ENCODE measurements around the gene RELCH.

The RELCH gene

DNA sequence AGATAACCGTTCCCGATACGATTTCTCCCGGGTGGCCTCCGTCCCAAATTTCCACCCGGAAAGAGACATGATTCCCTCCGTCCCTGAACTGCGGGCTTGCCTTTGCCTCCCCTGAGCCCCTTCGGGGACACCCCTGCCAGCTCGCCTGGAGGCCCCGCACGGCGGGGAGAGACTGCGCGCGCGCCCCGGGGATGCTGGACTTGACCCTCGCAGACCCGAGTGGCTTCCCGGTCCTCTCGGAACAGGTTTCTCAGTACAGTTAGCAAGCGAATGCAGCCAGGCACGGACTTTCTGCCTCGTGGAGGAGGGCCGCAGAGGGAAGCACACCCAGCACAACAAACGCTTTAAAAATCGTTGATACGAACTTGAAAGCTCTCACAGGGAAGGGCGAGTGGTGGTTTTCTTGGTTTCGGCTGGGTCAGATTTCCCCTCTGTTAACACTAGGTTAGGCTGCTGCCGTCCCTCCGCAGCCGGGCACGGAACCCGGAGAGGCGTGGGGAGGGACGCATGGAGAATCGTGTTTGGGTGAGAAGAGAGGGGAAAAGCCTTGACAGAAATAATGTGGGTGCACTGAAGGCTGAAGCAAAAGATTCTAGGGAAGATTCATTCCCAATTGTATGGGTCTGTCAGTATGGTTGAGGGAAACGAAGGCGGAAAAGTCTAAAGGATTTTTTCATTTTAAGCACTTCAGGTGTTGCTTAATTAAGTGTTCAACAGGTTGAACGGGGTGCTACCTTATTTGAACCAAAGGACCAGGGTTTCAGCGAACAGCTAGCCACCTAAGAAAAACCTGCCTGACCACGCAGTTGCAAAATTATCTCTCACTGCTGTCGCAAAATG is 139.0 kb downstream of the RELCH start:
- DNase-seq, result peak in 1 of 2 donors; percentile 9

GRCh38 chr18:62326646-62327348 is 139.7 kb downstream of the RELCH start:
- no peak for DNase-seq

GRCh38 chr18:62327977-62328376 is 140.9 kb downstream of the RELCH start:
- DNase-seq, result no peak

GRCh38 chr18:62328586-62329525 is 141.8 kb downstream of the RELCH start:
- no peak for DNase-seq

DNA sequence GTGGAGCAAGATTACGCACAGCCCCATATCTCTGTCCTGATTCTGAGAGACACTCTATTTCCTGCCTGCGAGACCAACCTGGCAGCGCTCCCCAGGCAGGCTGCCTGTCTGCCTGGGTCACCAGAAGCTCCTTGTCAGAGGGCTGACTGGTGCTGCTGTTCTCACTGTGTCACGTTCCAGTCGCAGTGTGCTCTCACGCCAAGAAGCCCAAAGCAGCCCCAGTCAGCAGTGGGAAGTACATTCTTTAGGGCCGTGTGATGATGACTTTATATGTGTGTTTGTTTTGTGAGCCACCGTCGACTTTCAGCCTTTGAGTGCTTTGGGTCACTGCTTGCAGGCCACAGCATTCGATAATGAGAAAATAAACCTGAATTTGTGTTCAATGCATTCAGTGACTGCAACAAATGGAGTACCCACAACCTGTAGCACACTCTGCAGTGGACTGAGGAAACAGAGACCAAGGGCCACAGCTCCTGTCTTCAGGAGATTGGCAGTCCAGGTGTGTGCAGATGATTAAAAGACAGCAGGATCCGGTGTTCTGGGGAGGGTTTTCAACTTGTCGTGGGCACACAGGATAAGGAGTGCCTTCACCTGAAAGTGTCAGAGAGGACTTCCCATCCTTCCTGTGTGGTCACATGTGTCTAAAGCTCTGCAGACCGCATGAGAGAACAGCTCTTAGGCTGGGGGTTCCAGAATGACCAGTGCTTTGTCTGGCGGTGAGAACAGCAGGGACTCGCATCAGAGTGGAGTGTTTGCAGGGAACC is 142.8 kb downstream of the RELCH start:
- no peak for DNase-seq

GRCh38 chr18:62330650-62331049 is 143.6 kb downstream of the RELCH start:
- DNase-seq, result no peak

GRCh38 chr18:62331581-62332356 is 144.7 kb downstream of the RELCH start:
- no peak for DNase-seq

- DNase-seq, result no peak
These were observed 145.4 kb downstream of the RELCH start for GRCh38 chr18:62332431-62332830.

DNA sequence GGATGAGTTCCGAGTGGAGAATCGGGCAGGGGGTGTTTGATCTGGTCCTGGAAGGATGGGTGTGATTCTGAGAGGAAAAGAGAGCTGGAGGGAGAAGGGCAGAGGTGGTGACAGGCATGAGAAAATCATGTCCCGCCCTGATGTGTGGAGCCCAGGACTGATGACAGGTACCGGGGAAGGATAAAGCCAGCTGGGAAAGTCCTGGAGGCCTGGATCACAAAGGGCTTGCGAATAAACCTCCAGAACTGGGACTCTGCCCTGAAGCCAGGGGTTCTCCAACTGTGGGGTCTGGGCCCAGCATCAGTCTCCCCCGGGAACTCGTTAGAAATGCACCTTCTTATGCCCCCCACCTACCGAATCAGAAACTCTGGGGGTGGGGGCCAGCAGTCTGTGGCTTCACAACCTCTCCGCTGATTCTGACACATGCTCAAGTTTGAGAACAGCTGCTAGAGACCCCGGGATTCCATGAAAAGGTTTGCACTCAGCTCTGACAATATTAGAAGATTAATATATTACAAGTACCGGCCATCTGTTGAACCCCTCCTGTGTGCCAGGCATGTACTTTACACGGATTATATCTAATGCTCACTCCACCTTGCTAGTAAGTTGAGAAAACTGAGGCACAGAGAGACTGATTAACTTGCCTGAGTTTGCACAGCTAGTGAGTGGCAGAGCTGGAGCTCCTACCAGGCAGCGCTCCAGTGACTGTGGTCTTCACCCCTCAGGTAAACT is 146.1 kb downstream of the RELCH start:
- DNase-seq, result no peak

GRCh38 chr18:62334120-62334519 is 147.1 kb downstream of the RELCH start:
- no peak for DNase-seq

DNA sequence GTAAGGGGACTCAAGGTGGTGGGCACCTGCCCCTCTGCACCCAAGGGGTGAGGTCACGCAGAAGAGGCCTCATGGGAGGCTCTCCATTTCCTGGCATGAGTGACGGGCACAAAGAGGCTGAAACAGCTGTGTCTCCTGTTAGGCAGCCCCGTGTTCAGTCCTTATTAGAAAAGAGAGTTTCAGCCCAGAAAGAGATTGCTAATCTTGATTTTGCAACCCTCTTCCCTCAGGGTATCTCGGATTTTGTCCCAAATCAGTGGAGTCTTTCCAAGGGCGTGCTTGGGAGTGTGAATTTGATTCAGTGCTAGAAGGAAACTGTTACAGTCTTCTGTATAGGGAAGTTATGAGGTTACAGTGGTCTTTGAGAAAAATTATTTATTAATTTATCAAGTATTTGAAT is 148.4 kb downstream of the RELCH start:
- no peak for DNase-seq

DNA sequence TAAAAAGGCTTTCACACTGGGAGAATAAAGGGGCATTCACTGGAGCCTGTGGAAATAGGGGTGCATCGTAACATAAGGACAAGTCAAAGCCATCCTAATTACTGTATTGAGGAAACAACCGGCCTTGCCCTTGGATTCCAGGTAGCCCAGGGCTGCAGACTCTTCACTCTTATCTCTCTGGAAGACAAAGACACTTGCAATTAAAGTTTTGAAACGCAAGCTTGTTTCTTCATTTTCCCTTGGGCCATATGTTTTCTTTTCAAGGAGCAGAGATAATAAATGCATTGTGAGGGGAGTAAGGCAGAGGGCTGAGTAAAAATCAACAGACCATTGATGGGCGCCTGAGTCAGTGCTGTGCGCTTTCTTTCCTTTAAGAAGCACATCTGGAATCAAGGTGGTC is 149.6 kb downstream of the RELCH start:
- DNase-seq, result no peak

GRCh38 chr18:62337336-62337735 is 150.3 kb downstream of the RELCH start:
- no peak for DNase-seq

GRCh38 chr18:62338446-62339105 is 151.5 kb downstream of the RELCH start:
- DNase-seq, result no peak

GRCh38 chr18:62339106-62339988 is 152.3 kb downstream of the RELCH start:
- DNase-seq, result no peak

- no peak for DNase-seq
These were observed 153.9 kb downstream of the RELCH start for GRCh38 chr18:62340996-62341395.

GRCh38 chr18:62341473-62341872 is 154.4 kb downstream of the RELCH start:
- DNase-seq, result no peak

GRCh38 chr18:62342884-62343283 is 155.8 kb downstream of the RELCH start:
- DNase-seq, result no peak

DNA sequence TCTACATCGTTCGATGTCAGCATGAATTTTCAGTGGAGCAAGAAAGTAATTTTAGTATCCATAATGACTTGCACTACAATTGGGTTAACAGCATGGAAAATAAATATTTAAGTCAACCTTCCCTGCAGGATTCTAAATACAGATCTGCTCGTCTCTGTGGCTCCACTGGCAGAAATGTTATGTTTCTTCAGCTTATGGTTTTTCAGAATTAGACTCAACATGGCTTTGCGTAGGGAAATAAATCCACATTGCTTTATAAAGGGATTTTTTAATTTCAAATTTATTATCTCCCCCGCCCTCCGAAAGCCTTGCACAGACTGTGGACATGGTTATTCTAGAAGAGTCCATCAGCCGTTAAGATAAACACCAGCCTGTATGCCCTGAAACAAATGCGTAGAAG is 156.3 kb downstream of the RELCH start:
- DNase-seq, result no peak

Data from CD4-positive, alpha-beta T cell treated with Interleukin-4 for 1 hour (primary cell).